Uterus (tissue), 2 donors: ENCODE data around the gene HABP4.

Experiments
- POLR2A ChIP-seq, 2 donors: fragments of 450-650 bp; IDR thresholded peaks; one replicate each; pipeline ENCODE4 v1.6.1; 2016; ENCODE audit warnings: antibody characterized with exemption in 2 of 2, mild to moderate bottlenecking in 1 of 2, moderate library complexity in 1 of 2
- TF ChIP-seq, protein P1 (sequence below), 4 experiments: fragments of 200-600 bp in 2 of 4; fragments of 450-650 bp in 2 of 4; sonication (generic) in 2 of 4; IDR thresholded peaks; one replicate each; pipeline ENCODE4 v1.5.1; 2016 to 2019; ENCODE audit warnings: antibody characterized with exemption in 4 of 4, mild to moderate bottlenecking in 2 of 4, moderate library complexity in 1 of 4

DNA sequence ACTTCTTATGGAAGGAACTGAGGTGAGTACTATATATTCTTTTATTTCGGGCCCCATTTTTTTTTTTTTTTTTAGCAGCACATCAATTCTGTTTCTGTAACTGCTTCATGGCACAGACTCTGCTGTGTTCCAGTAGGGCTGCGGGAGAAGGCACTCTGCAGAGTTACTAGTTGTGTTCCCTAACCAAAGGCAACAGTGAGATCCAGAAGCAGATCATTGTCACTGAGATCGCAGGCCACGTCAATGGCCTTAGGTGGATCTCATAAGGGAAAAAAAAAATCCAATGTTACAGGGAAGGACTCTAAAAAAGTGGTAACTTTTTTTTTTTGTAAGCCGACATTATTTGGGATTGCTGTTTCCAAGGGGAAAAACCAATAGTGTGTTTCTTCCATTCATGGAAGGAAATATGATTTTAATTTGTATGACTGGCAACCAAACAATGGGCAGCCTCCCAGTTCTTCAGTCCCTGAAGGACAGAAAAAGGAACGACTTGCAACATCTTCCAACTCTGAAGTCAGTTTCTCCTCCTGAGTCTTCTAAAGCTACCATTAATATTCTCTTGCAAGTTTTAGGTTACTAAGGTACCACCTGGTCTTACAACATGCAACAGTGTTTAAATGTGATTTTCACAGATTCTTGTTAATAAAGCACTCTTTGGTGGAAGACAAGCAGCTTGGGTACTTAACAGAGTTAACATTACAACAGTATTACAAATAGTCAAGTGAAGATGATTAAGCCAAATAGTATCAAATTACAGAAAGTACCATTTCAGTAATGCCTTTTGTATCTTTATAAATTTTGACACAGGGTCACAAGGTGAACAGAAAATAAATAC is 52.8 kb downstream of the HABP4 start:
- TF ChIP-seq POLR2A (IDR thresholded peaks at IDR 0.05), result no peak
- TF ChIP-seq, protein P1, sequence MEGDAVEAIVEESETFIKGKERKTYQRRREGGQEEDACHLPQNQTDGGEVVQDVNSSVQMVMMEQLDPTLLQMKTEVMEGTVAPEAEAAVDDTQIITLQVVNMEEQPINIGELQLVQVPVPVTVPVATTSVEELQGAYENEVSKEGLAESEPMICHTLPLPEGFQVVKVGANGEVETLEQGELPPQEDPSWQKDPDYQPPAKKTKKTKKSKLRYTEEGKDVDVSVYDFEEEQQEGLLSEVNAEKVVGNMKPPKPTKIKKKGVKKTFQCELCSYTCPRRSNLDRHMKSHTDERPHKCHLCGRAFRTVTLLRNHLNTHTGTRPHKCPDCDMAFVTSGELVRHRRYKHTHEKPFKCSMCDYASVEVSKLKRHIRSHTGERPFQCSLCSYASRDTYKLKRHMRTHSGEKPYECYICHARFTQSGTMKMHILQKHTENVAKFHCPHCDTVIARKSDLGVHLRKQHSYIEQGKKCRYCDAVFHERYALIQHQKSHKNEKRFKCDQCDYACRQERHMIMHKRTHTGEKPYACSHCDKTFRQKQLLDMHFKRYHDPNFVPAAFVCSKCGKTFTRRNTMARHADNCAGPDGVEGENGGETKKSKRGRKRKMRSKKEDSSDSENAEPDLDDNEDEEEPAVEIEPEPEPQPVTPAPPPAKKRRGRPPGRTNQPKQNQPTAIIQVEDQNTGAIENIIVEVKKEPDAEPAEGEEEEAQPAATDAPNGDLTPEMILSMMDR (IDR thresholded peaks at IDR 0.05), result no peak
